HG03432 (cell line): ENCODE results near the gene KY.

Experiments
- ATAC-seq: cut with Tn5 transposase; IDR thresholded peaks from one replicate; pipeline ENCODE4 v1.9.1; 2021; ENCODE audit warnings: mild to moderate bottlenecking, moderate library complexity; ENCODE audit not compliant: unreplicated experiment

The KY gene

DNA sequence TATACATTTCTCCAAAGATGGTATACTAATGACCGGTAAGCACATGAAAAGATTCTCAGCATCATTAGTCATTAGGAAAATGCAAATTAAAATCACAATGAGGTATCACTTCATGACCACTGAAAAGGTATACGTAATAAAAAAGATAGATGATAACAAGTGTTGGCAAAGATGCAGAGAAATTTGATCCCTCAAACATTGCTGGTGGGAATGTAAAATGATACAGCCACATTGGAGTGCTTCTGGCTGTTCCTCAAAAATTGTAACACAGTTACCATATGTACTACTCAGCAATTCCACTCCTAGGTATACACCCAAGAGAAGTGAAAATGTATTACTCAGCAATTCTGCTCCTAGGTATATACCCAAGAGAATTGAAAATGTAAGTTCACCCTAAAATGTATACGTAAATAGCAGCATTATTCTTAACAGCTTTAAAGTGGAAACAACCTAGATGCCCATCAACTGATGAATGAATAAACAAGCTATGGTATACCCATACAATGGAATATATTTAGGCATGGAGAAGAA lies 25.0 kb upstream of the KY start:
- ATAC-seq: no peak

DNA sequence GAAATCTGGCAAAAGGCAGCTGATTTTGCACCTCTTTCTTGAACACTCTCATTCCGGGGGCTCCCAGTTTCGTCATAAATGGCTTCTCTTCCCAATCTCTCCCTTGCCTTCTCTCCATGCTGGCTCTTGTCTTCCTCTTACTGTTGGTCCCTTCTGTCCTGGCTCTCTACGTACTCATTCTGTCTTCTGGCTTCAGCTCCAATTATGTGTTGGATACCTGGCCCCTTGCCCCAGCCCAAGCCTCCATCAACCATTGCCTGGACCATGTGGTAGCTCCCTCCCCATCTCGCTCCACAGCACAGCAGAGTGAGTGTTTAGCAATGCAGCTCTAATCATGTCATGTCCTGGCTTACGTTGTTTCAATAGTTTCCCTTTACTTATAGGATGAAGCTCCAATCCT lies 21.7 kb upstream of the KY start:
- no peak for ATAC-seq

DNA sequence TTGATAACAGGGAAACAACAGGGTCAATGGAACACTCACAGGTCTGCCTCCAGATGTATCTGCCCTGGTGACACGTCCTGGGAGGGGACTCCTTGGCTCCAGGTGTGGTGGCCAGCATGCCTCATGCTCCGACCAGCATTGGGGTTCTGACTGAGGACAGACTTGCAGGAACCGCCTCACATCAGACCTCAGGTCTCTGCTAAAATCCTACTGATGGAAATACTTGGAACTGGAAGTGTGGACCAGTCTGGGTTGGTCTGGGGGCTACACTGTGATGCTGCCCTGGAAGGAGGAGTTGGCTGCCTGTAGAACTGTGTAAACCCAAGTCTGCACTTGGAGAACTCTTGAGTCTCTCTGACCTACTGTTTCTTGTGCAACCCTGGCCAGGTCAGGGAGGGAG lies 17.1 kb upstream of the KY start:
- no peak for ATAC-seq

DNA sequence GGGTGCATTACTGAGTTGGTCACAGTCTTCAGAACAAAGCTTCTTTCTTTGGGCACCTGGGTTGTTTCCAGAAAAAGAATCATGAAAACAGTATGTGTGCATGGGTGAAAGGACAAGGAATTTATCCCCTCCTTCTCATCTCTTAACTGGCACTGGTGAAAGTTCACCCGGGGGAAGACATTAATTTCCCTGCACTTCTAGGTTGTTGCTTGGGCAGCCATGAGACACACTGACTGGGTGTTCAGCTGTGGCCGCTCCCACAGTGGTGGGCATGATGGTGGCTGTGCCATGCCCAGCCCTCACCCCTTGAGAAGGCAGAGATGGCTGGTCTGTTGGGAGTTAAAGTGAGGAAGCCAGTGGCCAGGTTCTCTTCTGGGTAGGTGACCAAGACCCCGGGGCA lies 16.6 kb upstream of the KY start:
- ATAC-seq: no peak

DNA sequence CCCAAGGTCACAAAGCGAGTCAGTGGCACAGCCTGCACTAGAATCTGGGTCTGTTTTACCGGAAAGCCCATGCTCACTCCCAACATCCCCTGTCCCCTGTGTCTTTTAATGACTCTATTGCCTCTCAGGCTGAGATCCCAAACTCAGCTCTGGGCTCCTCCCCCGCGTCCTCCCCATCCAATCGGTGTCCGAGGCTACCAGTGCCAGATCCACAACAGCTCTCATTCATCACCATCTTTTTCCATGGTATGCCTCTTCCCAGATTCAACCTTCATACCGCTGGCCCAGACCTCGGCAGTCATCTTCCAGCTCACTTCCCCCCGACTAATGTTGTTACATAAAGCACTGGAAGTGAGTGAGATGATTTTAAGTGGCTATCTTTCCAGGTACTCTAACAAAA lies 16.1 kb upstream of the KY start:
- ATAC-seq: no peak

DNA sequence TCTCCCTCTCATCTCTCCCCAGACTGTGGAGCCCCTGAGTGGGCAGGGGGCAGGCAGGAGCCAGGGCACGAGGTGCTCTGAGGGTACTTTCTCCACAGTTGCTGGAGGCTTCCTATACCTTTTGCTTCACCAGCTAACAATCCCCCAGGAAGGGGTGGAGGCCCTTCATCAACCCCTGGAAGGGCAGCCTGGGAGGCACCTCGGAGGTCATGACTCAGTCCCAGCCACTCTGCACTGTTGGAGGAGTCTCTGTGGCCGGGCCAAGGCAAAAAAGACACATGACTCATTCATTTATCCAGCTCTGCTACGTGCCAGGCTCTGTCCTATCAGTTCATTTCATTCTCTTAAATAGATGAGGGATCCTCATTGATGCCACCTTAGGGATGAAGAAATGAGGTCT lies 15.6 kb upstream of the KY start:
- no peak for ATAC-seq

DNA sequence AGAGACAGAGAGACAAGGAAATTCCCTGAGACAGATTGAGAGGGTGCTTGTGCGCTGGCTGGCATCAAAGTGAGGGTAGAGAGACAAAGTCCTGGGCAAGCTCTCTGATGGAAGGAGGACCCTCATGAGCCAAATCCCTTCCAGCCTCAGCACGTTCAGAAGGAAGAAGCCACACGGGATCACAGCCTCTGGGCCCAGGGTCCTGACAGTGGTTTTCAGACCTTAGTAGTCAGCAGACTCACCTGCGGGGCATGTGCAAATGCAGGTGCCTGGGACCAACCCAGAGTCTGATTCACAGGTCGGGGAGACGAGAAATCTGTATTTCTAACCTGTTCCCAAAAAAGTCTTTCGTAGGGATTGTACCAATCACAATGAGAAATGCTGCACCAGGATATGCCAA lies 15.2 kb upstream of the KY start:
- no peak for ATAC-seq

- ATAC-seq: no peak
Observed at GRCh38 chr3:134665243-134665642, 14.4 kb upstream of the KY start.

DNA sequence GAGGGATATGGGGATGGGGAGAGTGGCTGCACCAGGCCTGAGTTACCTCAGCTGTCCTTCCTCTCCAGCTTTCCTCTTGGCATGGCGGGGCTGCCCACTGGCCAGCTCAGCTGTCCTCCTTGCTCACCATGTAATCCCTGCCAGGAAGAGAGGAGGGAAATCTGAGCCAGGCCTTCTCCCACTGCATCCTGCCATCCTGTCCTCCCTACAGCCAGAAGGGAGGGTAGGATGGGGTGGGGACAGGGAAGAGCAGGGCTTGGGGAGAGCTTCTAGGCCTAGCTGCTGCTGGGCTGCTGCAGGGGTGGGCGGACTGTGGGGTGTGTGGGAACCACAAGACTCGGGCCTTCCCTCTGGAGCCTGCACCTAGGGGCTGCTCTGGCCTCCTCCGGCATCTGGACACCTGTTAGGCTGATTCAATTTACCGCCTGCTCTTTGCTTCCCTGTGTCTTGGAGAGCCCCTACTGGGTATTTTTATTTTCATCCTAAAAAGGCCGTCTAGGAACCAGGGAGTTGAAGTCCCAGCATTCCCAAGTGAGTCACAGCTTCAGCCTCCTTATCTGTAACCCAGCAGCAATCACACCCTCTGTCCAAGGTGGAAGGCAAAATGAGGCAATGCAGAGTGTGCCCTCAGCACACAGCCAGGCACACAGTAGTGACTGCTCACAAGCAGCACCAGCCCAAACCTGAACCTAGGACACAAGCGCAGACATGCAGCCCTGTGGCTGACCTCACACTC lies 13.1 kb upstream of the KY start:
- no peak for ATAC-seq

DNA sequence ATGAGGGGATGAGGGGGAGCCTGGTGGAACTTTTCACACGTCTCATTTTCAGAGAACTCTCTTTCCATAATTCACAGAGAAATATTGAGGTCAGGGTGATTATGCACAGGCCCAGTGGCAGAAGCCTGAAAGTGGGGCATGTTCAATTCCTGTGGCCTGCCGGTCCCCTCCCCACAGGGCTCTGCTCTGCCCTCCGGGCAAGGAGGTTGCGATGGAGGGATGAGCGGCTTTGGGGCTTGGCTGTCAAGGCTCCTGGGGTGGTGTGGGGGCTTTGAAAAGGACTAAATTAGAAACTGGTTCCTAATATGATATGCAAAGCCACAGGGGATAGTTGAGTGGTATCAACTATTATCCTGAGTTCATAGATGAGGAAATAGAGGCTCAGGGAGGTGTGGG lies 9.2 kb upstream of the KY start:
- ATAC-seq: no peak

DNA sequence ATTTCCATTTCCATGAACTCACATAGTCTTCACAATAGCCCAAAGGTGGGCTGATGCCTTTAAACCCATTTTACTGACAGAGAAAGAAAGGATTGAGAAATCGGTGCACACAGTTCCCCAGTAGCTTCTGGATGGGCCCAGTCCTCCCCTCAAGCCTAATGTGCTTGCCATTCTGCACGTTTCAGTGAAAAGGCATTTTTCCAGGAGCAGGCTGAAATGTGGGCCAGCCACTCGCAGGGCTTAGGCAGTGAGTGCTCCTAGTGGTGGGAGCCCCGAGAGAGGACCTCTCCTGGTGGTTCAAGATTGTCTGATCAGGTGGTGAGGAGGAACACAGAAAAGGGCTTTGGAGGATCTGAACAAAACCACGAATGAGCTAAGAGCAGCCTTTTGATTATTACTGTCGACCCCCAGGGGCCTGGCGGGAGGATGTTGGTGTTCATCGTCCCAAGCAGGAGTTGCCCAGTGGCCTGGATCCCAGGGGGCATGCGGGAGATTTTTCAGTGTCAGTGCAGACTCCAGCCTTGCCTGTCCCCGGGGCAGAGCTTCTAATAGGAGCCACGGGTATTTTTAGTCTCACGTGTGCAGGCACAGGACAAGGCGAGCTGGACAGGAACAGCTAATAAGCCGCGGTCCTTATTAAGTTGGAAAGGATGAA lies 8.7 kb upstream of the KY start:
- no peak for ATAC-seq

DNA sequence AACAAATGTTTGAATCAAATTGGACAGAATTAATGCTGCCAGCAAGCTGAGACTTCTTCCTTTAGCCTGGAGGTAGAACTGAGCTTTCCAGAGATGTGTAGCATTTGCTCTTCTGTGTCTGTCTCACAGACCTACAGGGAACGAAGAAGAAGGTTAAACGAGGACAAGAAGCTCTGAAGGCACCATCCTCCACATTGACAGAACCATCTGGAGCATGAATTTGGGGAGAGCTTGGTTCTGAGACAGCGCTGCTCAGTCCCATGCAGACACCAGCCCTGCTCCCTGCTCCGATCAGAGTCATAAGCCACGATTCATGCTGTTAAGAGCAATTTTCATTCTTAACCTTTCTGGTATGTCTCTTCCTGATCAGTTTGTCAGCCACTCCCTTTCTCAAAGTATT lies 7.7 kb upstream of the KY start:
- no peak for ATAC-seq

DNA sequence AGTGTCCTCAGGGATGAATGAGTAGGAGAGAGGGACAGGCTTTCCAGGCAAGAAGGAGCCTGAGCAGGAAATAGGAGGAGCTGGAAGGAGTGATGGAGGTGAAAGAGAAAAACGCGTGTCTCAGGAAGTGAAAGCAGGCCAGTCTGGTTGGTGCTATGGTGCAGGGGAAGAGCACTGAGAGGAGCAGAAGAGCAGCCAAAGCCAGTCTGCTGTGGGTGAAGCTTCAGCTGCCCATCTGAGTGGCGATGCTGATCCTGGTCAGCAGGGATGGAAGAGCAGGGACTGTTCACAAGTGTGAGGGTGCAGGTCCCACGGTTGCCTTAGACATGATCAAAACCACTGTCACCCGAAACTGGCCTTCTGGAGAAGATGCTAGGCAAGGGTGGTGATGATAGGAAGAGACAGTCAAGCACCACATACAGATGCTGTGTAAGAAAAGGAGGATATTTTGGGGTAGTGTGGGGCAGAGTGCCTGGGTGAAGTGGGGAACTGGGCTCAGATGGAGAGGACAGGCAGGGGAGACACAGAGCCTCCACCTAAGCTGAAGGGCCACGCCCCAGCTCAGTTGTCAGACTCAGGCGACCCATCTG lies 5.5 kb upstream of the KY start:
- ATAC-seq: no peak

- ATAC-seq: no peak
Observed at GRCh38 chr3:134655706-134656105, 4.9 kb upstream of the KY start.

GRCh38 chr3:134654031-134654430 lies 3.2 kb upstream of the KY start:
- ATAC-seq: no peak

DNA sequence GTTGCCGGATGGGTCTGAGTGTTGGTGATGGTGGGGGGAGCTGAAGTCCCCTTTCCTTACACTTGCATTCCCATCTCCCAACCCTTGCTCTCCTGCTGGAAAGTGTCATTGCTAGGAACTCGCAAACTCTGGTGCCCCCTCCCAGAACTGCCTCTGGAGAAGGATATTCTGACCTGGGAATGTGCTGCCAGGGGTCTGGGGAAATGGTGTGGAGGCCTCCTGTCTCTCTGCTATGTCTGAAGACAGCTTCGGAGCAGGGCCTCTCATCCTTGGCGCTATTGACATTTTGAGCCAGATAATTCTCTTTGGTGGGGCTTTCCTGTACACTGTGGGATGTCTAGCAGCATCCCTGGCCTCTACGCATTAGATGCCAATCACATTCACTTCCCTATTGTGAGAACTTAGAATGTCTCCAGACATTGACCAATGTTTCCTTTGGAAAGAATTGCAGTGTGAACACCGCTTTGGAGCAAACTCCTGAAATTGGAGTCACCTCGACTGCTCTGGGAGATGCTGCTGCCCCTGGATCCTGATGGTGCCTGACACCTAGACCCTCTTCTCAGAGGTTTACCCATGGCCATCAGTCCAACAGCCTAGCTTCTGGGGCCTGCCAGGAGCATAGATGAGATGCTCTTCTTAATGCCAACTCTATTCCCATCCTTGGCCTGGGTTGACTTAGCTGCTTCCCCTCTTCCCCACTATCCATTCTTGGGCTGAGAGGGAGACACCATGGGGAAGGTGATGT lies 2.2 kb upstream of the KY start:
- no peak for ATAC-seq

DNA sequence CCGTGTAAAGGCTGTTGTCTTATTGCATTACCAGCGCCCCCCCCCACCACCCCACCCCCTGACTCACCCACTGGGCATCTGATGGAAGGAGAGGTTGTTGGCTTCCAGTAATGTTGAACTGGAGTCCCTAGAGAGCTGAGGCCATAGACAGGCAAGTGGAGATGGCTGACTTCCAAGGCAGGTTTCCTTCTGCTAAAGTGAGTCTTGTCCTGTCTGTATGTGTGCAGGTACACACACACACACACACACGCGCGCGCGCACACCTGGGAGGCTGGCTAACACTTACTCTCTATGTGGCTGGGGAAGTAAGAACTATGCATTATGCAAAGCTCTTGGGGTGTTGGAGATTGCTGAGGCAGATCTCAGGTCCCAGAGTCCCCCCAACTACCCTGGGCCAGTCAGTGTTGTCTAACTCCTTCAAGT lies 1.6 kb upstream of the KY start:
- ATAC-seq: no peak

DNA sequence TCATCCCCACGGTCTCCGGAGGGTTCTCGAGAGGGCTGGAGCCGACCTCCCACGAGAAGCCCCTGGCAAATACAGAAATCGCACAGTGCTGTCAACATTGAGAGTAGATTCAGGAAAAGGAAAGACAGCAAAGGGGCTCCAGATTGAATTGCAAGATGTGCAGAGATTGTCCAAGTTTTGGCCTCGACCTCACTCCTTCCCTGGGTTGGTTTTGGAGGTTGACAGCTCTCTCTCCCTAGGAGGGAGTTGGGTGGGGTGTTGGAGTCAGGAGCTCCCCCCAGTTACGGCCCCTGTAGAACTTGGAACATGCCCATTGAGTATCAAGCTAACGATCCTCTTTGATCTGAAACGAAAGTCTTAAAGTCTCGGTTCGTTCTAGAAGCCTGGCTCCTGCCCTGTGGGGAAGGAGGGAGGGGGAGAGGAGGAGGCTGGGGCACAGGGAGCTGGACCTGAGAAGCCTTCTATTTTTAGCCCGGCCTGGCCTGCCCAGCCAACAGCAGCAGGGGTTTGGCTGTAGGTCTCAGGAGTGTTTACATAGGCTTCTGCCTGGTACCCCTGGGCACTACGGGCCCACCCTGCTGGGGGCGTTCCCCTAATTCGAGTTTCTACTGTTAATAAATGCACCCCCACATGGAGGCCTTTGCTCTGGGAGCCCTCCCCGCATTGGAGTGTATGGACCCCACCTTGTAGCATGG lies 672 bp upstream of the KY start:
- no peak for ATAC-seq

DNA sequence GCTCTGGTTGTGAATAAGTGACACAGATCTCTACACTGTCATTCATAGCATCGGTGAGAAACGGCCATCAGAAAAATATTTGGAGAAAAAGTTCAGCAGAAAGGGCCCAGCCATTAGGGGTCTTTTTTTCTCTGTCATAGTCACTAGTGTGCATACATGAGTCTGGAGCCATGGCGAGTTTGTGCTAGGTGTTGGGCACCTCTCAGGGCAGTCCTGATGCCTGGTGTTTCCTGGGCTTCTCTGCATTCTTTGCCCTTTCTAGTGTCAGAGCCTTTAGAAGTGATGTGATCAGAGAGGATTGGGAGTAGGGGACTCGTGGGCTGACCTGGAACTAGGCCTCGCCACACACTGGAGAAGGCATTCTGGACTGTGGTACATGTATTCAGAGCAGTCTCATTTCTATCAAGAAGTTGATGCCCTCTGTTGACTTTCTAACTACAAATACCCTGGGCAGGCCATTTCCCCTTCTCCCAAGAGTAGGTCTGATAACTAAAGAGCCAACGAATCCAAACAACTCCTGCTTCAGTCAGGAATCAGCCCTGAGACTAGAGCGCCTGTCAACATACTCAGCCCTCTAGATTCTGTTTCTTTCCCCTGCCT lies 1.6 kb downstream of the KY start:
- ATAC-seq: no peak

GRCh38 chr3:134647902-134648760 lies 2.7 kb downstream of the KY start:
- ATAC-seq: no peak
